GM12892 (cell line): ENCODE measurements around the gene TIAM1.

ENCODE experiments used
- POLR2A ChIP-seq: IDR thresholded peaks from 2 replicates; pipeline ENCODE4 v1.6.1; 2011; ENCODE audit warnings: low read depth, low read length, control low read depth
- POLR2AphosphoS5 ChIP-seq: IDR thresholded peaks from 2 replicates; pipeline ENCODE4 v1.6.1; 2011; ENCODE audit warnings: low read depth, low read length, control low read depth
- TAF1 ChIP-seq: IDR thresholded peaks from 2 replicates; pipeline ENCODE4 v1.6.1; 2011; ENCODE audit warnings: low read depth, mild to moderate bottlenecking, control low read depth, low read length, borderline replicate concordance

DNA sequence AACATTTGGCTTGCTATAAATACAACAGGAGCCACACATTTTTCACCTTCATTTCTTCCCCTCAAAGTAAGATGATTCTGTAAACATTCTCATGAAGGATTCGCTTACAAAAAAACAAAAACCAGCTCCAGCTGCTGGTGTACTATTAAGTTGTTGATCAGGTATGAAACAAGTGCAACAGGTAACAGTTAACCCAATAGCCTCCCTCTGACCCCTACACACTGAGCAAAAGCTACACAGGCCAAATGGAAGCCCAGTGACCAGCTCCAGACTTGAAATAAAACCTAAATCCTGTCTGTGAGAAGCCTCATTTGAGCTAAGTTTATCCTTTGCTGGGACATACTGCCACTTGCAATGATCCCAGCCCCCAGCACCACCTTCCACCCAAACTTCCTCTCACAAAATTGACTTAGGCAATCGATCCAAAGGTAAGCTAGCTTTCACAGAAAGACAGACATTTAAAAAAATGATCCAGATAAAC is 991 bp downstream of the TIAM1 start:
- TF ChIP-seq POLR2A (no peak), TAF1 (no peak), POLR2AphosphoS5 (no peak)
